GM21447 (cell line): ENCODE measurements around the gene NOL4L.
"Not testable (repeated sequence)": the region's sequence is repeated elsewhere in the genome, so short reads cannot be mapped to it uniquely, and the experiment has no call there.

ENCODE experiments used
- ATAC-seq: cut with Tn5 transposase; IDR thresholded peaks from one replicate; pipeline ENCODE4 v1.9.1; 2021; ENCODE audit not compliant: unreplicated experiment

The NOL4L gene

DNA sequence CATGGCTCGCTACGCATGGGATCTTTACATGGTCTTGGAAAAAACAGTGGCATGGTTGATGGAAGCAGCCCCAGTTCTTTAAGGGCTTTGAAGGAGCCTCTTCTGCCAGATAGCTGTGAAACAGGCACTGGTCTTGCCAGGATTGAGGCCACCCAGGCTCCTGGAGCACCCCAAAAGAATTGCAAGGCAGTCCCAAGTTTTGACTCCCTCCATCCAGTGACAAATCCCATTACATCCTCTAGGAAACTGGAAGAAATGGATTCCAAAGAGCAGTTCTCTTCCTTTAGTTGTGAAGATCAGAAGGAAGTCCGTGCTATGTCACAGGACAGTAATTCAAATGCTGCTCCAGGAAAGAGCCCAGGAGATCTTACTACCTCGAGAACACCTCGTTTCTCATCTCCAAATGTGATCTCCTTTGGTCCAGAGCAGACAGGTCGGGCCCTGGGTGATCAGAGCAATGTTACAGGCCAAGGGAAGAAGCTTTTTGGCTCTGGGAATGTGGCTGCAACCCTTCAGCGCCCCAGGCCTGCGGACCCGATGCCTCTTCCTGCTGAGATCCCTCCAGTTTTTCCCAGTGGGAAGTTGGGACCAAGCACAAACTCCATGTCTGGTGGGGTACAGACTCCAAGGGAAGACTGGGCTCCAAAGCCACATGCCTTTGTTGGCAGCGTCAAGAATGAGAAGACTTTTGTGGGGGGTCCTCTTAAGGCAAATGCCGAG, 148.8 kb downstream of the NOL4L start:
- no peak for ATAC-seq

- no peak for ATAC-seq
Observed at GRCh38 chr20:32435449-32436107, 149.6 kb downstream of the NOL4L start.

DNA sequence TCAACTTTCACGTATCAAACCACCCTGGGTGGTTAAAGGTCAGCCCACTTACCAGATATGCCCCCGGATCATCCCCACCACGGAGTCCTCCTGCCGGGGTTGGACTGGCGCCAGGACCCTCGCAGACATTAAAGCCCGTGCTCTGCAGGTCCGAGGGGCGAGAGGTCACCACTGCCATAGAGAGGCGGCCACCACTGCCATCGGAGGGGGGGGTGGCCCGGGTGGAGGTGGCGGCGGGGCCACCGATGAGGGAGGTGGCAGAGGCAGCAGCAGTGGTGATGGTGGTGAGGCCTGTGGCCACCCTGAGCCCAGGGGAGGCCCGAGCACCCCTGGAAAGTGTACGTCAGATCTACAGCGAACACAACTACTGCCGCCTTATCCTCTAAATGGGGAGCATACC, 150.7 kb downstream of the NOL4L start:
- no peak for ATAC-seq

GRCh38 chr20:32433311-32434021, 151.7 kb downstream of the NOL4L start:
- ATAC-seq, result no peak

DNA sequence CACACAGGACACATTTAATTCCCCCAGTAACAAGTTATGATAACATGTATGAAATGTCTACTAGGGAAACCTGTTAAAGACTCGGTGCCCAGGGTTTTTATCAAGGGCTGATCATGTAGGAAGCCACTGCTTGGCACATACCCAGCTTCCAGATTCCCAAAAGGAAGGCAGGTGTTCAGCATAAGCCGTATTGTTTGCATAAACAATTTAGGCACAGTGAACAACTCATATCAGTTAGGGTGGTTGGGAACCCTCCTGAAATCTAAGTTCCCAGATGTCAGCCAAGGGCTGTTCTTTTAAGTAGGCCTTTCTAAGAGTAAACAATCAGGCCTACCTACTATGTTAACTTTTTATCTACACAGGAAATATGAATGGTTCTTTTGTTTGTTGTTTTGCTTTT, 152.9 kb downstream of the NOL4L start:
- no peak for ATAC-seq

DNA sequence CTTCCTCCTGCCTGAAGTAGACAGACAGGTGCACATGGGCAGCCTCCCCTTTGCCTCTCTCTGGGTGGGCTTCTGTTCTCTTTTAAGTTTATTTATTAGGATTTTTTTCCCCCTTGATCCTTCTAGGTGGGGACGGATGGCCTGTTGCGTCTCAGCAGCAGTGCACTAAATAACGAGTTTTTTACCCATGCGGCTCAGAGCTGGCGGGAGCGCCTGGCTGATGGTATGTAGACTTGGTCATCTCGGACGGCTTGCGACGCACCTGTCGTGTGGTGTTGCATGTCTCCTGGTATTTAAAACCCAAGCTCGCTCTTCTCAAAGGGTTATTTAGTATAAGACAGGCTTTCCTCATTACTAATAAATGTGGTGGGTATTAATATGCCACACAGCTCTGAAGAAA, 153.7 kb downstream of the NOL4L start:
- ATAC-seq, result no peak

DNA sequence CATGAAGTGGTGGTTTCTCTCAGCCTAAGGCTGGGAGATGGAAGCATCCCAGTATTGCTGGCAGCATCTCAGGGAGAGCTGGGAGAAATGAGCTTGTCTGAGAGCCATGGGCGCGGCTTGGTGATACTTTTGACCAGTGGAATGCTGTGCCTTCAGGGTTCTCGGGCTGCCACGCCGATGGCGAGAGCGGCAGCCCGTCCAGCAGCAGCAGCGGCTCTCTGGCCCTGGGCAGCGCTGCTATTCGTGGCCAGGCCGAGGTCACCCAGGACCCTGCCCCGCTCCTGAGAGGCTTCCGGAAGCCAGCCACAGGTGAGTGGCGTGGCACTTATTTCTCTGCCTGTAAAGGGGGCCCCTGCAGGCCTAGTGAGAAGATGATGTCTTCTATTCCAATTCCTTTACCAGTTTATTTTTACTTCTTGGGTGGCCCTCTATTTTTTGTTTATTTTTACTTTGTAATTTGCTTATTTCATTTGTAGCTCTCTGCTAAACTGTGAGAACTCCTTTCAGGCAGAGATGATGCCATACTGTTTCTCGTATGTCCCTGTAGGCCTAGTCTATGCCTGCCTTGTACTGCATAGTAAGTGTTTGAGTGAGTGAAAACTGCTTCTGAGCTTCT, 155.3 kb downstream of the NOL4L start:
- no peak for ATAC-seq

DNA sequence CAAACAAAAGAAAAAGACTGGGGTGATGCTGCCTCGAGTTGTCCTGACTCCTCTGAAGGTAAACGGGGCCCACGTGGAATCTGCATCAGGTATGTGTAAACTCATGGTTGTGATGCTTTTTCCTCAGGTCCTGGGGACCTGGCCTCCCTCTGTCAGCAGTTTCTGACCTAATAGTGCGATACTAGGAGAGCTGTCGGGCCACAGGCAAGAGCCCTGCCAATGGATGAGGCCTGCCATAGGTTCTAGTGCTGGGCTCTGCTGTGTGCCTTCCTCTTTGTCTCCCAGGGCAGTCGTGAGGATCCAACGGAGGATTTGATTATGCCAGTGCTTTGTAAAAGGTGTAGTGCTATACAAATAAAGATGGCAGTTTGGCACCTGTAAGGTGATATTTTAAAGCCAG, 155.8 kb downstream of the NOL4L start:
- no peak for ATAC-seq

GRCh38 chr20:32427996-32428395, 157.1 kb downstream of the NOL4L start:
- ATAC-seq, result no peak

DNA sequence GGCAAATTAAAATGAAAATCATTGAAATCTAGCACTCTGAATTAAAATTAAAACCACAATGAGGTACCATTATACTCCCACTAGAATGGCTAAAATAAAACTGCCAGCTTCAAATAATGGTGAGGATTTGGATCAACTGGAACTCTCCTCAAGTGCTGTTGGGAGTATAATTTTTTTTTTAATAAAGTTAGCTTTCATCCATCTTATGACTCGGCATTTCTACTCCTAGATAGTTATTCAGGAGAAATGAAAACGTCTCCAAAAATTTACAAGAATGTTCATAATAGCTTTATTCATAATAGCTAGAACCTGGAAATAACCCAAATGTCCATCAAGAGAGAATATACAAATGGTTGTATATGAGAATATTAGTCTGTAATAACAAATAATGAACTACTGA, 163.8 kb downstream of the NOL4L start:
- no peak for ATAC-seq

DNA sequence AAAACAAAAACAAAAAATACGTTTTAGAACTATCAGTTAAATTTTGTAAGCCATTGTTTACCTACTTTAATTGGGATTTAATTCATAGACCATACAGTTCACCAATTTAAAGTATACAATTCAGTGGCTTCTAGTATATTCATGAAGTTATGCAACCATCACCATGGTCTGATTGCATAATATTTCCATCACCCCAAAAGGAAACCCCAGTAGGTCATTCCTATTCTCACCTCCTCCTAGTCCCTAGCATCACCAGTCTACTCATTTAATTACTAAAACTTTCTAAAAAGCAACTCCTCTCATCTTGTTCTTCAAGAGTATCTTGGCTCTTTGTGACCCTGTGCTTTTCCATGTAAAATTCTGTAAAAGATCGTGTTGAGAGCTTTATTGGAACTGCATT, 166.8 kb downstream of the NOL4L start:
- ATAC-seq, result no peak

- no peak for ATAC-seq
Observed at GRCh38 chr20:32416206-32416605, 168.9 kb downstream of the NOL4L start.

GRCh38 chr20:32415494-32415893, 169.6 kb downstream of the NOL4L start:
- ATAC-seq, result no peak

- no peak for ATAC-seq
Observed at GRCh38 chr20:32411955-32412706, 173.0 kb downstream of the NOL4L start.

- not testable (repeated sequence) for ATAC-seq
Observed at GRCh38 chr20:32407131-32407750, 177.9 kb downstream of the NOL4L start.

DNA sequence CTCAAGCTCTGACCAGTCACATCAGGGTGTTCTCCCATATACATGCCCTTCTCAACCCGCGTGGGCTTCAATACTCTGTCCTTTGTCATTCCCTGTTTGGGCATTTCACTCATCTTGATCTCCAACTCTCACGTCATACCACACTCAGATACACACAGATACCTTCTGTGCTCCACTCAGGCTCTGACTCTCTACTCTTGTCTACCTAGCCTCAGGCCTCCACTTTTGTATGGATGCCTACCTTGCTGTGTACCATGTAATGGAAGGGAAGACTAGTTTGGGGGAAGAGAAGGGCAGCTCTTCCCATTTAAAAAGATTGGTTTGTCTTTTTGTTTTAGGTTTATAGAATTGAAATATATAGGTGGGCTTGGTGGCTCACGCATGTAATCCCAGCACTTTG, 178.4 kb downstream of the NOL4L start:
- ATAC-seq, result no peak

GRCh38 chr20:32404017-32404416, 181.1 kb downstream of the NOL4L start:
- no peak for ATAC-seq

DNA sequence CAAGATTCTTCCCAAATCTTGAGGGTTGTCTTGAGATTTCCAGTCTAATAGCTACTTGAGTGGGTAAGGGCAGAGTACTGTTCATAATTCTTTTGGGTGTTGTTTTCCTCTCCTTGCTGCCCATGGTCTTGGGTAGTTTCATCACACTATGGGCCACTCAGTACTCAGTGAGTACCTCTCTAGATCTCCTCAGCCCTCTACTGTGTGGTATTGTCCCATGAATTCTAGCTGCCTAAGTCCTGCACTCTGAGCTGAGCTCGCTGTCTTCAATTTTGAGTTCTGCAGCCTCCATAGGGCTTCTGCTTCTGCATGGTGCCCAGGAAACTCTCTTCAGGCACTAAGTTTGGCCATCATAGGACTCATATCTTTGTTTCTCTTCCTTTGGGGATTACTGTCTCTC, 184.7 kb downstream of the NOL4L start:
- ATAC-seq, result no peak

DNA sequence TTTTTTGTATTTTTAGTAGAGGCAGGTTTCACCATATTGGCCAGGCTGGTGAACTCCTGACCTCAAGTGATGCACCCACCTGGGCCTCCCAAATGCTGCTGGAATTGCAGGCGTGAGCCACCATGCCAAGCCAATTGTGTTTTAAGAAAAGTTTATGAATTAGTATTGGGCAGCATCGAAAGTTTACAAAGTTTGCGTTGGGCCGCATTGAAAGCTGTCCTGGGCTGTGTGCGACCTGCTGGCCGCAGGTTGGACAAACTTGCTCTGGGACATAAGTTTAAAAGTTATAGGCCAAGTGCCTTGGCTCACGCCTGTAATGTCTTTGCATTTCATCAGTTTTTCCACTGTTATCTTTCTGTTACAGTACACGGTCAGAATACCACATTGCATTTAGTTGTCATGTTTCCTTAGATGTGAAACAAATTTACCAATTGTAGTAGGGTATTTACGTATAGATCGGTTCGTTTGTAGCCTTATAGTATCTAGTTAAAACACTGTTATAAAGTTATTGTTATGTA, 187.5 kb downstream of the NOL4L start:
- no peak for ATAC-seq

GRCh38 chr20:32396646-32397160, 188.4 kb downstream of the NOL4L start:
- no peak for ATAC-seq
